Activated CD4-positive, alpha-beta T cell treated with anti-CD3 and anti-CD28 coated beads, Interleukin-2, amount 10 ng/mL, durations not matched to agents 7 days and 5 days (primary cell): ENCODE data around the gene DNMT3B. TPM values are rescaled to one million over a fixed set of nuclear protein-coding genes. Genes with fewer than 3 reads are reported as not detected.

Experiments
- CTCF ChIA-PET: fragments of 350-600 bp; sonication (Branson Sonifier 250); formaldehyde crosslinking; loops from one replicate; lab custom pipeline; 2021; ENCODE audit warnings: antibody characterized with exemption; lab: Charles Lee
- POLR2A ChIA-PET: fragments of 350-600 bp; sonication (Branson Sonifier 250); formaldehyde crosslinking; loops from one replicate; lab custom pipeline; 2021; ENCODE audit warnings: antibody characterized with exemption; lab: Charles Lee
- DNase-seq: peaks from one replicate; pipeline ENCODE4 v3.0.0-alpha.2; 2020
- H3K27ac Mint-ChIP-seq: one replicate; pipeline ENCODE4 v1.8.0; 2021; ENCODE audit warnings: mild to moderate bottlenecking, moderate library complexity, mixed read lengths
- H3K27me3 Mint-ChIP-seq: one replicate; pipeline ENCODE4 v1.8.0; 2021; ENCODE audit warnings: mixed read lengths
- H3K36me3 Mint-ChIP-seq: one replicate; pipeline ENCODE4 v1.8.0; 2021; ENCODE audit warnings: low read depth, mixed read lengths
- H3K4me1 Mint-ChIP-seq: one replicate; pipeline ENCODE4 v1.8.0; 2021; ENCODE audit warnings: mixed read lengths
- H3K4me3 Mint-ChIP-seq: one replicate; pipeline ENCODE4 v1.8.0; 2021; ENCODE audit warnings: mild to moderate bottlenecking, moderate library complexity, mixed read lengths
- H3K9me3 Mint-ChIP-seq: one replicate; pipeline ENCODE4 v1.8.0; 2021; ENCODE audit warnings: mixed read lengths
- total RNA-seq, 2 experiments: library from RNA; stranded (reverse); gene quantifications; one replicate each; pipeline ENCODE4 v1.2.3, GENCODE V29; 2021

Gene DNMT3B
- total RNA-seq, 2 experiments from 2014 or later = 3.7 to 4.1 TPM

DNA sequence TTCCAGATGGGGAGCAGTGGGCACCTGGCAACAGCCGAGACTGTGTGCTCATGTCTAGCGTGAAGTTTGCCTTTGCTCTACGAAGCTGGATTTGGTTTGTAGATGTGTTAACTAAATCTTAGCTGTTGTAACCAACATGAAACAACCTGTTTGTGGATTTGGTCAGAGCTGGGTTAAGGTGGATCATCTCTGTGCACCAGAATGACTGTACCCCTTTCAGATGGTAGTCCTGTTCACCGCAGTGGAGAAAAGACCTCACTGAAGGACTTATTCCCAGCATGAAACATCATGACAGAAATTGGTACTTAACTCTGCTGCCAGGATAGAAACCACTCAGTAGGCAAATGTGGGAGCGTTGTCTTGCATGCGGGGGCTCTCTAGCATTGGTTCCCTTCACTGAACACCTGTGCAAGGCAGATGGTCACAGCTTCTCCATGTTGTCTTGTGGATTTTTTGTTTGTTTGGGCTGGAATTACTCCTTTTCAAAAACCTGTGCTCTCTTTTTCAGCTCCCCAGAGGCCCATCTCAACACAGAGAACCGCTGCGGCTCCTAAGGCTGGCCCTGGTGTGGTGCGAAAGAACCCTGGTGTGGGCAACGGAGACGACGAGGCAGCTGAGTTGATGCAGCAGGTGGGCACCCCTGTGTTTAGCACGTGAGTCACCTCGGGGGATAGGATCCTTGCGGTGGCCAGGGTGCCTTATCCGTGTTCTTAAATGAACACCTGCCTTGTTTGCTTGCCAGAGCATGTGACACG lies 77.2 kb downstream of the DNMT3B start:
- peaks cover 64% of the 10 kb centered on the region for H3K36me3 Mint-ChIP-seq
- peak overlapping the region; percentile 16 for H3K27ac Mint-ChIP-seq
- H3K27me3 Mint-ChIP-seq = no peaks in the 10 kb centered on the region
- no peak overlapping the region for H3K4me3 Mint-ChIP-seq
- ChIA-PET CTCF (no interaction called here), POLR2A (no interaction called here)
- peaks cover 55% of the 10 kb centered on the region for H3K4me1 Mint-ChIP-seq
- H3K9me3 Mint-ChIP-seq = no peaks in the 10 kb centered on the region
- no peak for DNase-seq

DNA sequence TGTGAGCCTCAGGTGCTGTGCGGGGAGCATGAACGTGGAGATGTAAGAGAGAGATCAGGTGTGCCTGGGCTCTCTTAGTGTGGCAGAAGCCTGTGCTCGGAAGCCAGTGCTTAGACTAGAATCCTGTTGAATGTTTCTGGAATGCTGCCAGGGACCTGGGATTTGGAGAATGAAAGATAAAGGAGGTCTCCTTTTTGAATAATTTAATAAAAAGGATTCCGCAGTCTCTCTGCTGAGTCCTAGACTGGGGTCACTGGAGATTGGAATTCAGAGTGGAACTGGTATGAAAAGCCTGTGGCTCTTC lies 77.7 kb downstream of the DNMT3B start:
- ChIA-PET POLR2A (no interaction called here), CTCF (no interaction called here)
- Mint-ChIP-seq H3K9me3 (no peaks in the 10 kb centered on the region), H3K27me3 (no peaks in the 10 kb centered on the region), H3K4me1 (peaks cover 57% of the 10 kb centered on the region), H3K4me3 (no peak overlapping the region), H3K27ac (peak overlapping the region; percentile 16), H3K36me3 (peaks cover 66% of the 10 kb centered on the region)
- DNase-seq = no peak

DNA sequence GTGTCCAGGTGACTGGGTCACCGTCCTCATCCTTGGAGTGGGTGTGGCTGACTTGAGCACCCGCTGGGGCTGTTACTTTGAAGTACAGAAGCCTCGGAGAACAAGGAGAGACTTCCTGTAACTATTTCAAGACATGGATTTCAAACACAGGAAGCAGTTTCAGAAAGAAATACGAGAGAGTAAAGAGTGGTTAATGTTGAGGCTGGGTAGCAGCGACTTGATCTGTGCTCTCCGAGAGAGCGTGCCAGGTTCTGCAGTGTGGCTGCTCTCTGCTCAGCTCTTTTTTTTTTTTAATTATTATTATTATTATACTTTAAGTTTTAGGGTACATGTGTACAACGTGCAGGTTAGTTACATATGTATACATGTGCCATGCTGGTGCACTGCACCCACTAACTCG lies 79.0 kb downstream of the DNMT3B start:
- peaks cover 68% of the 10 kb centered on the region for H3K36me3 Mint-ChIP-seq
- ChIA-PET POLR2A (no interaction called here), CTCF (interaction anchor here (0.6 kb wide), 1 partner anchor 423 kb away, joined by 3 read pairs; no protein-coding TSS in a partner anchor)

DNA sequence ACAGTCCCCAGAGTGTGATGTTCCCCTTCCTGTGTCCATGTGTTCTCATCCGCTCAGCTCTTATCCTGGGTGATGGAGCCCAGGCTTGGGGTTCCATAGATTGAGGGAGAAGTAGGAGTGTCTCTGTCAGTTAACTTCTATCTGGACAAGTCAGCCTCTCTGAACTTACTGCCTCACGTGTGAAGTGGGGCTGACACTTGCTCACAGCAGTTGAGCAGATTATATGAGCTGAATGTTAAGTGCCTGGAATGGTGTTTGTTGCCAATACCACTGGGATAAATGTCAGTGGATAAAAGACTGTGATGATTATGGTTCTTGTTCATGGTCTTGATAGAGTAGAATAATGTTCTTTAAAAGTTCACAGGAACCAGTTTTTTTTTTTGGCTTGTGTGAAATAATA lies 79.4 kb downstream of the DNMT3B start:
- no peaks in the 10 kb centered on the region for H3K27me3 Mint-ChIP-seq
- H3K27ac Mint-ChIP-seq = peak overlapping the region; percentile 78
- H3K4me1 Mint-ChIP-seq = peaks cover 49% of the 10 kb centered on the region
- H3K36me3 Mint-ChIP-seq = peaks cover 68% of the 10 kb centered on the region
- ChIA-PET CTCF (interaction anchor here (0.6 kb wide), 2 partner anchors 424 to 889 kb away, joined by 3 read pairs; no protein-coding TSS in a partner anchor), POLR2A (no interaction called here)
- H3K9me3 Mint-ChIP-seq = no peaks in the 10 kb centered on the region
- peak overlapping the region; percentile 18 for H3K4me3 Mint-ChIP-seq
- no peak for DNase-seq

More for the DNA sequence above, 79.0 kb downstream of the DNMT3B start:
- peaks cover 54% of the 10 kb centered on the region for H3K4me1 Mint-ChIP-seq
- H3K4me3 Mint-ChIP-seq = no peak overlapping the region
- no peak for DNase-seq
- peak overlapping the region; percentile 88 for H3K27ac Mint-ChIP-seq
- no peaks in the 10 kb centered on the region for H3K27me3 Mint-ChIP-seq
- no peaks in the 10 kb centered on the region for H3K9me3 Mint-ChIP-seq

DNA sequence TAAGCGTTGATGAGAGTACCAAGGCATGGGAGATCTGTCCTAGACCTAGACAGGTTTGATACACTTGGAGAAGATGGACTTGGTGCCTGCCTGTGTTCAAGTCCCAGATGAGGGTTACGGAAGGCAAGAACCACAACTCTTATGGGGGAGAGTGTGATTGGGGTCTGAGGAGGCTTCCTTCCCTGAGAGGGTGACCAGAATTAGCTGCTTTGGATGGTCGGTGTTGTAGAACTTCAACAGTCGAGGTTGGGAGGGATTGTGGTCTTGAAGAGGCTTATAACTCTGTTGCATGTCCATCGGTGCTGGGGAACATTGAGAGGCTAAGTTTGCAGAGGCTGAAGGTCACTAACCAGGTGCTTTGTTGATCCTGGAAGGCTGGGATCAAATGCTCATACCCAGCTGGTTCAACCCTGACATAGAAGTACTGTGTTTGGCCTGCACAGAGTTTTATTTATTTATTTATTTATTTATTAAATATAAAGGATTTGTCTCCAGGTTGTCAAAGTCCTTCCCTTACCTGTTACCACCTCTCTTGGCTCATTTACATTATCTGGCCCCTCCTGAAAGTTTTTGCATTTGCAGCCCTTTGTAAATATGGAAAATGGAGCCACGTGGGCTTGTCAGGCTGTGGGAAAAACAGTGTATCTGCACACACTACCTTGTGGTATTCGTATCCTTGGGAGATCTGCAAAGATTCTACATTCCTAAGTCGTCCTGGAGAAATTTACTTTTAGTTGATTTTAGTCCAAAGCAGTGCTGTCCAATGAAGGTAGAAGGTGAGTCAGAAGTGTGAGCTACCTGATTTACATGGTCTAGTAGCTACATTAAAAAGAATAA lies 80.7 kb downstream of the DNMT3B start:
- CTCF ChIA-PET = interaction anchor here (0.6 to 2.8 kb wide), 4 partner anchors 11 to 176 kb away, joined by 3 to 11 read pairs (median 3); no protein-coding TSS in a partner anchor
- H3K36me3 Mint-ChIP-seq = peaks cover 71% of the 10 kb centered on the region
- POLR2A ChIA-PET = no interaction called here
- H3K27ac Mint-ChIP-seq = no peak overlapping the region
- H3K4me1 Mint-ChIP-seq = peaks cover 41% of the 10 kb centered on the region
- no peaks in the 10 kb centered on the region for H3K27me3 Mint-ChIP-seq
- no peak overlapping the region for H3K4me3 Mint-ChIP-seq
- DNase-seq = no peak
- H3K9me3 Mint-ChIP-seq = no peaks in the 10 kb centered on the region

DNA sequence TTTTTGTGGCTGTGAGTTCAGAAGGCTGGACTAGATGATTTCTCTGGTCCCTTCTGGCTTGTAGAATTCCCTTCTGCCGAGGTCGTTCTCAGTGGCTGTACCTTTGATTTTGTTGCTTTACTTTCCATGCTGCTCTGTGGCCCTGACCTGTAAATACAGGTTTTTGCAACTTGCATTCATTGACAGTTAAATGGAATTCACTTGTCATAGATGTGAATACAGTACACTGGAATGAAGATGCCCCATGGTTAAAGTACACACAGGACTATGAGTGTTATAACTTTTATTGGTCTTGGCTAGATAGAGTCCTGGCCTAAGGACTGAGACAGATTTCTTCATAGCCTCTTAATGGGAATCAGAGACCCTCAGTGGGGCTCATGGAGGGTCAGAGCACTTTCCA lies 83.6 kb downstream of the DNMT3B start:
- H3K36me3 Mint-ChIP-seq = peaks cover 70% of the 10 kb centered on the region
- CTCF ChIA-PET = no interaction called here
- H3K4me3 Mint-ChIP-seq = no peak overlapping the region
- POLR2A ChIA-PET = no interaction called here
- H3K27me3 Mint-ChIP-seq = no peaks in the 10 kb centered on the region
- no peak overlapping the region for H3K27ac Mint-ChIP-seq
- H3K4me1 Mint-ChIP-seq = peaks cover 27% of the 10 kb centered on the region
- DNase-seq = no peak
- H3K9me3 Mint-ChIP-seq = no peaks in the 10 kb centered on the region

DNA sequence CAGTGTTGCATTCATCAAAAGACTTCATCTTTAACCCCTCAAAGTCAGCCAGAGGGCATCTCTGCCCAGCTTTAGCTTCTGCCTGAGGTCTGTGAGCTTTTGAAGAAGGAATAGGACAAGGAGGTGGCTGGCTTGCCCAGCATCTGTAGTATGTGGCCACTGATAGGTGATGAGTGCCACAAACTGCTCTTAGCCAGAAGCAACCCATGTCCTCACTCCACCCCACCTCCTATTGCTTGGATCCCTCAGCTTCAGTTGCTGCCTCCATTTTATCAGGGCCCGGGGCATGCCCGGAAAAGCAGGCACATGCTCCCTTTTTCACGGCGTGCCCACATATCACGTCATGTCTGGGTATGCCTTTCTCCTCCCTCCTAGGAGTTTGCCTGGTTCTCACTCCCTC lies 84.7 kb downstream of the DNMT3B start:
- no peak overlapping the region for H3K4me3 Mint-ChIP-seq
- H3K9me3 Mint-ChIP-seq = no peaks in the 10 kb centered on the region
- H3K27me3 Mint-ChIP-seq = no peaks in the 10 kb centered on the region
- ChIA-PET POLR2A (no interaction called here), CTCF (no interaction called here)
- peaks cover 71% of the 10 kb centered on the region for H3K36me3 Mint-ChIP-seq
- H3K4me1 Mint-ChIP-seq = peaks cover 17% of the 10 kb centered on the region
- no peak for DNase-seq
- peak overlapping the region; percentile 4 for H3K27ac Mint-ChIP-seq

DNA sequence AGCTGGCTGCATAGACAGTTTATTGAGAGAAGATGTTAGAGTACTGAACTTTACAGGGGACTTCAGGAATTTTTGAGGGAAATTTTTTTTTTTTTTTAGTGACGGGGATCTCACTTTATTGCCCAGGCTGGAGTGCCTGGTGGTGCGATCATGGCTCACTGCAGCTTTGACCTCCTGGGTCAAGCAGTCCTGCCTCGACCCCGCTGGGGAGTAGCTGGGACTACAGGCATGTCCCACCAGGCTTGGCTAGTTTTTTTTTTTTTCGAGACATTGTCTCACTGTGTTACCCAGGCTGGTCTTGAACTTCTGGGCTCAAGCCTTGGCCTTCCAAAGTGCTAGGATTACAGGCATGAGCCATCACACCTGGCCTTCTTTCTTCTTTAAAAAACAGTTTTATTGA lies 85.8 kb downstream of the DNMT3B start:
- H3K9me3 Mint-ChIP-seq = no peaks in the 10 kb centered on the region
- no peak overlapping the region for H3K27ac Mint-ChIP-seq
- CTCF ChIA-PET = no interaction called here

DNA sequence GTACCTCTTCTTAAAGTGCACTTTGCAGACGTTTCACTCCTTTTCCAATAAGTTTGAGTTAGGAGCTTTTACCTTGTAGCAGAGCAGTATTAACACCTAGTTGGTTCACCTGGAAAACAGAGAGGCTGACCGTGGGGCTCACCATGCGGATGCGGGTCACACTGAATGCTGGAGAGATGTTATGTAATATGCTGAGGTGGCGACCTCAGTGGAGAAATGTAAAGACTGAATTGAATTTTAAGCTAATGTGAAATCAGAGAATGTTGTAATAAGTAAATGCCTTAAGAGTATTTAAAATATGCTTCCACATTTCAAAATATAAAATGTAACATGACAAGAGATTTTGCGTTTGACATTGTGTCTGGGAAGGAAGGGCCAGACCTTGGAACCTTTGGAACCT lies 86.7 kb downstream of the DNMT3B start:
- ChIA-PET CTCF (interaction anchor here (1.3 kb wide), 1 partner anchor 71 kb away, joined by 4 read pairs; no protein-coding TSS in a partner anchor), POLR2A (no interaction called here)
- Mint-ChIP-seq H3K27me3 (no peaks in the 10 kb centered on the region), H3K9me3 (no peaks in the 10 kb centered on the region), H3K27ac (no peak overlapping the region), H3K36me3 (peaks cover 73% of the 10 kb centered on the region), H3K4me3 (no peak overlapping the region), H3K4me1 (peaks cover 8% of the 10 kb centered on the region)
- DNase-seq = no peak

More for the DNA sequence above, 85.8 kb downstream of the DNMT3B start:
- POLR2A ChIA-PET = no interaction called here
- DNase-seq = no peak
- no peak overlapping the region for H3K4me3 Mint-ChIP-seq
- peaks cover 8% of the 10 kb centered on the region for H3K4me1 Mint-ChIP-seq
- no peaks in the 10 kb centered on the region for H3K27me3 Mint-ChIP-seq
- peaks cover 71% of the 10 kb centered on the region for H3K36me3 Mint-ChIP-seq

DNA sequence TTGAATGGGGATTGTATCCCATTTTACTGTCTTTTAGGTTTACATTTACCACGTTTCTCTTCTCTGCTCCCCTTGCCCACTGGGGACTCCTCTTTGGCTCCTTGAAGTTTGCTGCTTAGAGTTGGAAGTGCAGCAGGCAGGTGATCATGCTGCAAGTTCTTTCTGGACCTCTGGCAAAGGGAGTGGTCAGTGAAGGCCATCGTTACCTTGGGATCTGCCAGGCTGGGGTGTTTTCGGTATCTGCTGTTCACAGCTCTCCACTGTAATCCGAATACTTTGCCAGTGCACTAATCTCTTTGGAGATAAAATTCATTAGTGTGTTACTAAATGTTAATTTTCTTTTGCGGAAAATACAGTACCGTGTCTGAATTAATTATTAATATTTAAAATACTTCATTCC lies 87.4 kb downstream of the DNMT3B start:
- Mint-ChIP-seq H3K36me3 (peaks cover 69% of the 10 kb centered on the region), H3K27ac (peak overlapping the region; percentile 57)

DNA sequence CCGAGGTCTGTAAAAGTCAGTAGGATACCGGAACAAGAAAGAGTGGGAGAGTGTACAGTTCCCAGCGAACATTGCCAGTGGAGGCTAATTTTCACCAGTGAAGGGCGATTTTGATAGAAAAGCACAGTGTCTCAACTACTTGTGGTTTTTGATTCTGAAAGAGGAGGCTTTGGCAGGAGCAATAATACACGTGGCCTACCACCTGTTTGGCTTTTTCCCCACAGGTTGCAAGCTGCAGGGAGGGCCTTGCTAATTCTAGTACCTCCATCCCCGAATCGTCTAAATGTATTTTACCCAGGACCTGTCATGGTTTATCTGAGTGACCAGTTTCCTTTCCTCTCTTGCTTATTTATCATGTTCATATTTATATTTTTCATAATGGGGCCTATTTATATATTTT lies 93.2 kb downstream of the DNMT3B start:
- no peak for DNase-seq
- CTCF ChIA-PET = interaction anchor here (0.7 to 1.2 kb wide), 2 partner anchors 18 to 47 kb away, joined by 3 to 4 read pairs; no protein-coding TSS in a partner anchor
- no peak overlapping the region for H3K4me3 Mint-ChIP-seq
- no peaks in the 10 kb centered on the region for H3K27me3 Mint-ChIP-seq
- H3K27ac Mint-ChIP-seq = no peak overlapping the region
- H3K4me1 Mint-ChIP-seq = peaks cover 18% of the 10 kb centered on the region
- POLR2A ChIA-PET = no interaction called here
- H3K9me3 Mint-ChIP-seq = no peaks in the 10 kb centered on the region
- peaks cover 40% of the 10 kb centered on the region for H3K36me3 Mint-ChIP-seq

More for the DNA sequence above, 87.4 kb downstream of the DNMT3B start:
- POLR2A ChIA-PET = no interaction called here
- CTCF ChIA-PET = interaction anchor here (1.3 kb wide), 1 partner anchor 71 kb away, joined by 4 read pairs; no protein-coding TSS in a partner anchor
- Mint-ChIP-seq H3K27me3 (no peaks in the 10 kb centered on the region), H3K4me1 (peaks cover 5% of the 10 kb centered on the region), H3K9me3 (no peaks in the 10 kb centered on the region), H3K4me3 (no peak overlapping the region)
- no peak for DNase-seq

DNA sequence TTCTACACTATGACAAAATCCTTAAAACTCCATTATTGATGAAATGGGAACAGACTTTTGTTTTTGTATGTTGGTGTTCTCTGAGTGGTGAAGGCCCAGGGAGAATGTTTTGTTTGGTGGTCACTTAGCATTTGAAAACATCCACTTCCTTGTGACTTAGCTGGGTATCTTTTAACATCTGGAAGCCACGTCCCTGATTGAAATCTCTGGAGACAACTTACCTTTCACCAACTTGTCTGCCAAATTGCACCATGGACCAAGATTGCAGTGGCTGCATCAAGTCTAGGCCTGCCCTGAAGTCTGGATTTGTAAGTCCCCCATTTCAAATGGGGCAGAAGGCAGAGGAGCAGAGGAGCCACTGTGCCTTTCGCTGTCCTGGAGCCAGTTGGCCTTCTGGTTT lies 96.0 kb downstream of the DNMT3B start:
- POLR2A ChIA-PET = no interaction called here
- H3K27ac Mint-ChIP-seq = no peak overlapping the region
- H3K9me3 Mint-ChIP-seq = no peaks in the 10 kb centered on the region

More for the DNA sequence above, 96.0 kb downstream of the DNMT3B start:
- Mint-ChIP-seq H3K27me3 (no peaks in the 10 kb centered on the region), H3K36me3 (peaks cover 19% of the 10 kb centered on the region), H3K4me1 (peaks cover 18% of the 10 kb centered on the region), H3K4me3 (no peak overlapping the region)
- DNase-seq = no peak
- CTCF ChIA-PET = no interaction called here
